Brain microvascular endothelial cell (primary cell): Measurements from ENCODE around the gene C1orf87.

Experiments used
- DNase-seq: peaks from one replicate; pipeline ENCODE4 v3.0.0-alpha.2; 2020
- H3K27ac ChIP-seq: fragments of 250-450 bp; sonication (Bioruptor Pico); 2 replicates; pipeline ENCODE4 v1.5.1; 2020; ENCODE audit warnings: mild to moderate bottlenecking, moderate library complexity
- H3K27me3 ChIP-seq: fragments of 250-450 bp; sonication (Bioruptor Pico); replicated peaks from 2 replicates; pipeline ENCODE4 v1.5.1; 2020; ENCODE audit warnings: mild to moderate bottlenecking
- H3K36me3 ChIP-seq: fragments of 250-450 bp; sonication (Bioruptor Pico); replicated peaks from 2 replicates; pipeline ENCODE4 v1.5.1; 2020; ENCODE audit warnings: mild to moderate bottlenecking
- H3K4me3 ChIP-seq: 2 replicates; pipeline ENCODE4 v1.5.1; 2011; ENCODE audit warnings: low read depth, mild to moderate bottlenecking, control low read depth, low read length, moderate library complexity
- CTCF ChIP-seq: IDR thresholded peaks from 2 replicates; pipeline ENCODE4 v1.5.1; 2011; ENCODE audit warnings: low read depth, mild to moderate bottlenecking, moderate library complexity, low read length, control low read depth, inconsistent platforms; ENCODE audit errors: missing control alignments
- in situ Hi-C: cut with HindIII; loops from 2 replicates; pipeline ENCODE4 v1.10.0; 2017; ENCODE audit warnings: low sequenced_read_pairs, low pct_ligation_motif_present

The C1orf87 gene

GRCh38 chr1:60055336-60055735 is 18.2 kb downstream of the C1orf87 start:
- in situ Hi-C loops, result no loop called here
- no peaks in the 10 kb centered on the region for H3K36me3 ChIP-seq
- H3K27ac ChIP-seq, result no peak overlapping the region
- H3K4me3 ChIP-seq, result no peak overlapping the region
- TF ChIP-seq CTCF, result no peak
- no peaks in the 10 kb centered on the region for H3K27me3 ChIP-seq
- peak; percentile 4 for DNase-seq

DNA sequence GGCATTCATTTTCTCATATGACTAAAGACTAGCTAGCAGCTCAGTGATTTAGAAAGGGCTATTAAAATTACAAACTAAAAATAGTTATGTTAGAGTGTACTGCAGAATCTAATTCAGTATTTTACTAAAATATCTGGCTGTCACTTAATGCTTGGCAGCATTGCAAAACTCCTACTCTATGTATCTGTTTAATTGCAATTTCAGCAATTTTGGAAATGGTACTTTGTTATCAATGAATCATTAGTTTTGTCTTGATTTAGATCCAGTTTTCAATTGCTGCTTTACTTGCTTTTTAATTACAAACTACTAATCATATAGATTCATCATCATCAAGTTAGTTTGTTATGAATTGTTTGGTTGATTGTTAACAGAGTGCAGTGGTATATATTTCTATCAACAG is 19.2 kb downstream of the C1orf87 start:
- no peak overlapping the region for H3K4me3 ChIP-seq
- DNase-seq, result no peak

DNA sequence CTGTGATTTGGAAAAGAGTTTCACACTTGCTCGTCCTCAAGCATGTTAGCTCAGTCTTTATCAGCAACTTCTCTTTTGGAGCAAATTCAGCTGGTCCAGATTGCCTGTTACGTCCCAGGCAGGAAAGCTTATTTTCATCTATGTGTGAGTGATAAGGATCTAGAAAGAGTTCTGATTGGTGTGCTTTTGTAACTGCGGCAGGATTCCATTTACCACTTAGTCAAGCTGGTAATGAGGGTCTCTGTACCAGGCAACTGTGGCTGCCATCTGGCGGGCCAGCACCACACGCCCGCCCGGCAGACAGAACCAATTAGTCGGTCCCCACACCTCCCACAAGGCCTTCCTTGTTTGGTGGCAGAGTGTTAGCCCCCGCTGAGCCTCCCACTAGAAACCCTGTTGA is 21.0 kb downstream of the C1orf87 start:
- H3K36me3 ChIP-seq, result no peaks in the 10 kb centered on the region
- no peak overlapping the region for H3K27ac ChIP-seq
- DNase-seq, result no peak
- no peak overlapping the region for H3K4me3 ChIP-seq
- H3K27me3 ChIP-seq, result no peaks in the 10 kb centered on the region
- no peak for TF ChIP-seq CTCF
- in situ Hi-C loops, result no loop called here

More for the DNA sequence above, 19.2 kb downstream of the C1orf87 start:
- Histone ChIP-seq H3K36me3 (no peaks in the 10 kb centered on the region), H3K27ac (no peak overlapping the region), H3K27me3 (no peaks in the 10 kb centered on the region)
- in situ Hi-C loops, result no loop called here
- no peak for TF ChIP-seq CTCF

DNA sequence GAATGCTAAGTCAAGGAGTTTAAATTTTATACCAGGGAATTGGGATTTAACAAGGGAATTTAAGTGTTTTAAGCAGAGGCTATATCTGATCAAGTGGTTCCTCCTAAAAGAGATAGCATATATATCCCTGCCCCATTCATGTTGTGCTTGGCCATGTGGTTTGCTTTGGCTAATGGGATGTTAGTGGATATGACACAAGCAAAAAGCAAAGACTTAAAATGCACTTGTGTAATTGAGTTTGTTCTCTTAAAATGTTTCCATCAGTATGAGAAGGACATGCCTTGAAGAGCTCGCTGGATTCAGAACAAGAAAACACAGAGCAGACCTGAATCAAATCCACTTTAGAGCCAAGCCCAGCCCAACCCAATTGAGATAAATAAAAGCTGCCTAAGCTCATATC is 22.4 kb downstream of the C1orf87 start:
- Histone ChIP-seq H3K4me3 (no peak overlapping the region), H3K27ac (no peak overlapping the region), H3K27me3 (no peaks in the 10 kb centered on the region), H3K36me3 (no peaks in the 10 kb centered on the region)
- in situ Hi-C loops, result no loop called here
- TF ChIP-seq CTCF, result no peak
- DNase-seq, result no peak

- in situ Hi-C loops, result no loop called here
- Histone ChIP-seq H3K36me3 (no peaks in the 10 kb centered on the region), H3K27ac (no peak overlapping the region), H3K27me3 (no peaks in the 10 kb centered on the region), H3K4me3 (no peak overlapping the region)
- no peak for DNase-seq
- no peak for TF ChIP-seq CTCF
These were observed 24.4 kb downstream of the C1orf87 start for GRCh38 chr1:60049188-60049587.

- in situ Hi-C loops, result no loop called here
- Histone ChIP-seq H3K4me3 (no peak overlapping the region), H3K36me3 (no peaks in the 10 kb centered on the region), H3K27me3 (no peaks in the 10 kb centered on the region), H3K27ac (no peak overlapping the region)
- DNase-seq, result no peak
- TF ChIP-seq CTCF, result no peak
These were observed 28.7 kb downstream of the C1orf87 start for GRCh38 chr1:60044881-60045280.
